DMS114 treated with DMSO at 0.1 percent for 48 hours (cell line): ENCODE measurements around the gene EXD2.
A peak's percentile ranks its signal among the peaks of the same experiment; 100 is the strongest.

Source experiments
- DNase-seq: peaks from one replicate; lab custom pipeline; 2025; ENCODE audit not compliant: unreplicated experiment; lab: John Stamatoyannopoulos, UW

EXD2 gene

DNA sequence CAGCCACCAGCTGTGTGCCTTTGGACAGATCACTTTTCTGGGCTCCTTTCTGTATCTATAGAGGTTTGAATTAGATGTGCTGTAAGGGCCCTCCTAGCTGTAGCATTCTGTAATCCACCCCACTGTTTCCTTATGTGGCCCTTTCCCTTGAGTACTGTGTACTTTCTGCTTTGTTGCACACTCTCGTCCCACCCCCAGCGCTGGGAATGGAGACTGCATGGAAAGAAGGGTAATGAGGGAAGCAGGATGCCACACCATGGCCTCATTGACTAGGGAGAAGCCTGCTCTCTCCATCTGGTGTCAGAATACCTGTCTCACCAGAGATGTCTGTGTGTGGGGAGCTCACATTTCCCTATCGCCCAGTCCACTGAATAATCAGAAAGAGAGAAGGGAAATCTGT, 55.0 kb downstream of the EXD2 start:
- no peak for DNase-seq

DNA sequence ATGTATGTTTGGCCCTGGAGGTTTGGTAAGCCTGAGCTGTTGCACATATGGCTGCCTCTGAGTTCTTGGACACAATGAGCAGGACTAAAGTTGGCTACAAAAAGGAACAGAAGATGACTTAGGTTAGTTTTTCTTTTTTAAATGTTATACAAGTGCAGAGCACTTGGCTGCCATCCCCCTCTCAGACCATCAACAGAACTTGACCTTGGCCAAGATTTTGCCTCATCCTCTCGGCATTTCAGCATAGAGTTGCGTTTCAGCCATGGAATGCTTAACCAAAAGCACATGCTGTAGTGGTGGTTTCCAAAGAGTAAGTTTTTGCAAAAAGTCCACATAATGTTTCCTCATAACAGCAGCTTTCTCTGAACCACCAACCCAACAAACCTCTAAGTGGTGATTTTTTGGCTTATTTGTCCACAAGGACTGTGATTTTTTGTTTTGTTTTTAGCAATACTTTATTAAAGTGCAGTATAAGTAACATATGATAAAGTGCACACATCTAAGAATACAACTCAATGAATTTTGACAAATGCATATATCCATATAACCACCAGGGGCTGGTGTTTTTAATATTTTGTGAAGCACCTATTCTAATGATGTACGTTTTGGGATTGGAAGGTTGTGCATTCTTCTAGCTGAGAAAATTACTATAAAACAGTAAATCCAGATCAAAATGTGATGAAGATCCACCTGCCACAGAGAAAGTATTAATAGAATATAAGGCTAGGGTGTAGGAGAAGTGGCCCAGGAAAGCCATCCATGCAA, 56.6 kb downstream of the EXD2 start:
- no peak for DNase-seq

DNA sequence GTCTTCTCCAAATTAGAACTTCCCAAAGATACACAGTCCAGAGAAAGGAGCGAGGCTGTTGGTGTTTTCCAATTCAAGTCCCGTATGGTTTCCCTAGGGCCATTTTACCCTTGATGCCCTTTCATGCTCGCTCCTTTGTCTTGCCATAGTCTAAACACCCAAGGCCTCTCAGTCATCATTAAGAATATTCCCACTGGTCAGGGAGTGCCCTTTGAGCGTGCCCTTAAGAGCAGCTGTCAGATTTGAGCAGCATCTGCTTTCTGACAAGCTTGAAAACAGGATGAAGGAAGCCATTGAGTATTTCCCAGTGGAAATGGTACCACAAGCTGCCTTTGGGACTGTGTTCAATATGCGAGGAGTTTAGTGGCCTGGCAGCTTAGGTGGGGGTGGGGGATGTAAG, 58.3 kb downstream of the EXD2 start:
- no peak for DNase-seq

DNA sequence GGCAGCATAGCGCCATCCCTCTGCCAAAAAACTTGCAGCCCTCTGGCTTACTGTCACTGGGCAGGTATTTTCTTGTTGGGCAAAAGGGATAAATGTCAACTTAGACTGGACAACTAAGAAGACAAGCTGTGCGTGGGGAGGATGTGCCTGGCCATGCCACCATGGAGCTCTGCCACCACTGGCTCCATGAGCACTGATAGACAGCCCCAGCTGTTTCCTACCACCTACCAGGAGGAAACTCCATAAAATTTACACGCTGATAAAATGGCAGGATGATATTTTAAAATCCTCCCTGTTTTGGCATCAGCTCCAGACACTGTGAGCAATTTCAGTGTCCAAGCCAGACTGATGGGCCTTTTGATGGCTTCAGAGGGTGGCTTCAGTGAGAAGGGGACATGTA, 61.6 kb downstream of the EXD2 start:
- no peak for DNase-seq

GRCh38 chr14:69259168-69259526, 67.8 kb downstream of the EXD2 start:
- no peak for DNase-seq

DNA sequence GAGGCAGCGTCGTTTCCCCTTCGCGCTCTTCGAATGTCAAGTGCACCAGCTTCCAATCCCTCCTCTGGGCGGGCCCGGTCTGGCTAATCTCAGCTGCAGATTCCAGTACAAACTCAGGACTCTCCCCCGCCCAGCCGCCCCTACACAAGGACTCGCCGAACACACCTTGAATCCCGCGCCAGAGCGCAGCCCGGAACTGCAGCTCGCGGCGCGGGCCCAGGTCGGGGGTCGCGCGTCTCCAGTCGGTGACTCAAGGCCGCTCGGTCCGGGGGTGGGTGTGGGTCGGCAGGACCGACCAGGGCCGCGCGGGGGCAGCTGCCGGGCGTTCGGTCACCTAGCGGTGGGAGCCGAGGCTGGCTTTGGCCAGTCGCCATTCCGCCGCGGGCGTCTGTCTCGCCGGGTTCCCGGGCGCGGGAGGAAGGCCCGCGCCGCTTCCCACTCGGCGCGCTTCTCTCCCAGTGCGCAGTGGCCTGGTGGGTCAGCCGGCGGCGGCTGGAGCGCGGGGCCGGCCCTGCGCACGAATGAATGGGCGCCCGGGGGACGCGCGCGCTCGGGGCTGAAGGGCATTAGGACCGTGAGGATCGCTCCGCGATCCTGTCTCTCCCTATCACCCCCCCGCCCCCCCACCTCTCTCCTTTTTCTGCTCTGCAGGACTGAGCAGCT, 68.4 kb downstream of the EXD2 start, which contains the start of gene GALNT16:
GALNT16 (plus strand) TSS at position 632 of the 663 bp plus-strand sequence. CDS start 133 bp downstream, outside the sequence.
- peak; percentile 8 for DNase-seq

GRCh38 chr14:69260190-69260860, 69.0 kb downstream of the EXD2 start:
- no peak for DNase-seq

GRCh38 chr14:69260861-69261564, 69.7 kb downstream of the EXD2 start:
- no peak for DNase-seq

GRCh38 chr14:69261761-69262331, 70.5 kb downstream of the EXD2 start:
- no peak for DNase-seq

GRCh38 chr14:69262516-69262915, 71.2 kb downstream of the EXD2 start:
- no peak for DNase-seq

DNA sequence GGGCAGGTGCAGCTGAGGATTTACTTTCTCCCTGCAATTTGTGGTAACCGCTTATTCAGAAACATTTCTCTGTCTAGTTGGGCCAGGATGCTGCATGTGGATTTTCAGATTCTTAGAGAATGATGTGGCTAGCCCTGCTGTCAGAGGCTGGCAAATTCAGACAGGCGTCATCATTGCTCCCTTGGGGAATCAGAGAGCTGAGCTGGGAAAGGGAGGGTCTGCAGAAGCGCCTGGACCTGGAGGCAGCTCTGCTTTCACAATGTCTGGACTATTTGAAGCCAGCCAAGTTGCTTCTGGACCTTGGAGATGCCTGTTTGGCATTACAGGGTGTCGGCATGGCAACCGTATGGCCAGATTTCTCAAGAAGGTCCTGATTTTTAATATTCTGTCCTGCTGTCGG, 72.1 kb downstream of the EXD2 start:
- DNase-seq: no peak

- DNase-seq: no peak
Measured at GRCh38 chr14:69263771-69264170, 72.5 kb downstream of the EXD2 start.

DNA sequence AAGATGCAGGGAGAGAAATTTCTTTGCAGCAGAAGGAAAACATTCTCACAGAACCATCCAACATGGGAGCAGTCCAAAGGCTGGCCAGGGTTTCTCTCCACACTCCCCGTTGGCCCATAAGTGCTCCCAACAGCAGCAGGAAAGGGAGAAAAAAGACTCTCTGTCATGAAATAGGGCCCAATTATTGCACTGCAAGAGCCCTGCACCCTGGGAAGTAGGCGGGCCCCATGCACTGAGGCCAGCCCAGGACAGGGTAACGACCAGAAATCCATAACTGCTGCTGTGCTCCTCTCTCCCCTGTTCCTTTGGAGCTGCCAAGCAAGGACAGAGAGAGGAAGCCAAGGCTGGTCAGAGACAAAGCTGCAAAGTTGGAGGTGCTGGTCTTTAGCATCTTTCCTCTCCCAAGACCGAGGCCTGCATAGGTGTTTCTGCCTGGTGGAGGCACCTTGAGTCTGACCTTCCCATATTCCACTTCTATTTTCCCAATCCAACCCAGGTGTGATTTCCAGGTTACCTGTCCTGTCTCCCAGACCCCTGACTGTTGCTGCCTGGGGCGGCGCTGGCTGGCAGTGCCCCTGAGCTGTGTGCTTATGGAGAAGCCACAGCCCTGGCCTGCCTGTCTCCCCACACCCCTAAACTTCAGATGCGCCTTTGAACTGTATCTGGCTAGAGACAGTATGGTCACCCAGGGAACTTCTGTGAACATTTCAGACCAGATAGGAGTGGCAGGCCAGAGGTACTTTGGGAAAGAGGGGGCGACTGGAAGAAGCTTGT, 75.5 kb downstream of the EXD2 start:
- no peak for DNase-seq

- DNase-seq: no peak
Measured at GRCh38 chr14:69267492-69267891, 76.2 kb downstream of the EXD2 start.

DNA sequence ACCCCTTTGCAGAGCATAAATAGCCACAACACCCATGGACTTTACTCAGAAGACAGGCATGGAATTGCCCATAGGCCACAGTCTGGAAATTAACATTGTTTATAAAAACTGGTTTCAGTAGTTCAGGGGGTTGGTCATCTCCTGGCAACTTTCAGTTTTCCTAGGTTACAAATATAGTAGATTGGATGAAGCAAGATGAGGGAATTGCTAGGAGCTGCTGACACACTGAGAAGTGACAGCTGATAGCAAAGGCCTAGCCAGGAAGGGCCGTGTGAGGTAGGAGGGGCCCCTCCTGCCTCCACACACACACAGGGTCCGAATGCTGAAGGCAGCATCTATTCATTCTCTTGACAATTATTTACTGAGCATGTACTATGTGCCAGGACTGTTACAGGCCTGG, 76.9 kb downstream of the EXD2 start:
- DNase-seq: no peak

GRCh38 chr14:69268763-69269162, 77.5 kb downstream of the EXD2 start:
- no peak for DNase-seq

GRCh38 chr14:69269381-69269780, 78.1 kb downstream of the EXD2 start:
- no peak for DNase-seq

DNA sequence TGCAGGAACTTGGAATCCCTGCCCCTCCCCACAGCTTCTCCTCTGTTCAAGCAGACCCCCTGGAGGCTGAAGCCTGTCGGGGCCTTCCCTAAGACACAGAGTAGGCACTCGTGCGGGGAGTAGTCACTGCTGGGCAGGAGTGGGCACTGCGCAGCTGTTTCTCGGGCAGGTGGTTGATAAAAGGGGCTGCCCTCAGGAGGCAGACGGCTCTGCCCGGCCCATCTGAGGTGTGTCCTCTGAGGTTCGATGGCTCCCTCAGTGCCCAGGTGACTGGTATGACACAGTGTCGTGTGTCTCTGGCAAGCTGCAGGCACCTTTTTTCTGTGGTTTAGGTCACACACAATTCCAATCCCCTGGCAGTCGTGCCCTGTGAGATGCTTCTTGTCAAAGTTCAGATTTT, 78.8 kb downstream of the EXD2 start:
- no peak for DNase-seq

DNA sequence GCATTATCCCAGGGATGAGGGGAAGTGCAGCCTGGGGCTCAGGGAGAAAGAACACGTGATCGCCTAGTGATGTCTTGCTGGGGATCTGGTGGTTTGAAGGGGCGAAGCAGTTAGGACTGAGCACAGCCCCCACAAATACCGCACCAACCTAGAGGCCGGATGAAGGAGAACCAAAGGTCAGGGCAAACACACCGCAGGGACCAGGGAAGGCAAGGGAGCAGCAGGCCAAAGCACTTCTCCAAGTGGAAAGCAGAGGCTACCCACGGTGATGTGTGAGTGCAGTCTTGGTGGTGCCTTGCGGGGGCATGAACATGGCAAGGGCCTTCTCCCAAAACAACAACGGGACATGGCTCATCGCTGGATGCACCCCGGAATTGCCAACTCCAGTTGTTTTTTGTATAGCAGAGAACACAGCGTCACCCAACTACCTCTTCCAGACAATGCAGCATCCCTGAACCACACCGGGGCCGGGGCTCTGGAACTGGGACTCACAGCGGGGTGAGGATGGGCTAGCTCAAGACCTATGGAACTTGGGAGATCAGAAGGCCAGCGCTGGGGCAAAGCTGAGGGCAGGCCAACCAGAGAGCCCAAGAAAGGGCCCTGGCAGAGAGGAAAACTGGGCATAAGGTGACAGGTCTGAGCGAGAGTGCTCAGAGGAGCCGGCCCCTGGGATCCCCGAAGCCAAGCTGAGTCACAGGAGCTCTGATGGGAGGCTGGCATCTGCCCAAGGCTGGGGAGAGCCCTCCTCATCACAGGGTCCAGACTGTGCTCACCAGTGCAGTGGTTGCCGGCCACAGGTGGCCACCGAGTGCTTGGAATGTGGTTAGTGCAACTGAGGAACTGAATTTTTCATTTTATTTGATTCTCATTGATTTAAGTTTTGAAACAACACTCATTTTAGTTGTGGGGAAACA, 79.8 kb downstream of the EXD2 start:
- no peak for DNase-seq
